BJ (cell line): Measurements from ENCODE around the gene AGO3. TPM values are rescaled to one million over a fixed set of nuclear protein-coding genes. Genes with fewer than 3 reads are reported as not detected.

ENCODE experiments used
- CTCF ChIA-PET: fragments of 350-600 bp; formaldehyde crosslinking; extraction: SDS; loops from one replicate; lab custom pipeline; 2021; ENCODE audit warnings: antibody characterized with exemption, inconsistent platforms; lab: Yijun Ruan, JAX
- POLR2A ChIA-PET: fragments of 300-600 bp; sonication (Branson Sonifier 250); formaldehyde crosslinking; extraction: SDS; loops from one replicate; lab custom pipeline; 2021; ENCODE audit warnings: antibody characterized with exemption; lab: Charles Lee
- DNase-seq: peaks from one replicate; pipeline ENCODE4 v3.0.0-alpha.2; 2011; ENCODE audit warnings: low read depth
- H3K27me3 ChIP-seq: 2 replicates; pipeline ENCODE4 v1.6.0; 2011; ENCODE audit warnings: low read length; ENCODE audit not compliant: control insufficient read depth, insufficient read depth
- H3K36me3 ChIP-seq: 2 replicates; pipeline ENCODE4 v1.5.1; 2011; ENCODE audit warnings: low read length; ENCODE audit not compliant: control insufficient read depth, insufficient read depth
- H3K4me3 ChIP-seq: 2 replicates; pipeline ENCODE4 v1.5.1; 2011; ENCODE audit warnings: low read depth, mild to moderate bottlenecking, control low read depth, low read length
- CTCF ChIP-seq: IDR thresholded peaks from 2 replicates; pipeline ENCODE4 v1.5.1; 2011; ENCODE audit warnings: low read depth, mild to moderate bottlenecking, control low read depth, inconsistent platforms, low read length, moderate library complexity; ENCODE audit not compliant: insufficient read depth
- polyA plus RNA-seq: library from polyadenylated mRNA; depleted of rRNA; stranded (reverse); fragments of >200 nt; gene quantifications from 2 replicates; pipeline ENCODE4 v1.2.3, GENCODE V29; 2011

AGO3 gene
- polyA plus RNA-seq, 1 experiment = 18.9 TPM

GRCh38 chr1:36096500-36097432, 165.9 kb downstream of the AGO3 start:
- peaks cover 27% of the 10 kb centered on the region for H3K36me3 ChIP-seq
- no peaks in the 10 kb centered on the region for H3K27me3 ChIP-seq
- ChIA-PET CTCF (interaction anchor here (0.6 to 17.9 kb wide), 11 partner anchors 16 to 188 kb away, joined by 3 to 382 read pairs (median 4); partner anchors contain the start of genes THRAP3 and TRAPPC3), POLR2A (interaction anchor here (0.5 kb wide), 1 partner anchor 313 kb away, joined by 3 read pairs; no protein-coding TSS in a partner anchor)
- H3K4me3 ChIP-seq = no peak overlapping the region
- no peak for DNase-seq
- TF ChIP-seq CTCF = peak; percentile 42

GRCh38 chr1:36097693-36098585, 167.0 kb downstream of the AGO3 start:
- POLR2A ChIA-PET = interaction anchor here (0.5 kb wide), 1 partner anchor 312 kb away, joined by 3 read pairs; no protein-coding TSS in a partner anchor
- CTCF ChIA-PET = interaction anchor here (0.6 to 17.9 kb wide), 8 partner anchors 15 to 126 kb away, joined by 3 to 382 read pairs (median 9); partner anchors contain the start of genes THRAP3 and TRAPPC3

GRCh38 chr1:36098650-36099365, 167.9 kb downstream of the AGO3 start:
- POLR2A ChIA-PET = no interaction called here
- no peaks in the 10 kb centered on the region for H3K27me3 ChIP-seq

More at GRCh38 chr1:36097693-36098585, 167.0 kb downstream of the AGO3 start:
- H3K36me3 ChIP-seq = peaks cover 17% of the 10 kb centered on the region
- H3K4me3 ChIP-seq = no peak overlapping the region
- TF ChIP-seq CTCF = no peak
- H3K27me3 ChIP-seq = no peaks in the 10 kb centered on the region
- no peak for DNase-seq

More at GRCh38 chr1:36098650-36099365, 167.9 kb downstream of the AGO3 start:
- no peak for DNase-seq
- peaks cover 10% of the 10 kb centered on the region for H3K36me3 ChIP-seq
- H3K4me3 ChIP-seq = no peak overlapping the region
- CTCF ChIA-PET = interaction anchor here (0.6 to 17.9 kb wide), 6 partner anchors 19 to 125 kb away, joined by 3 to 382 read pairs (median 19); partner anchors contain the start of genes THRAP3 and TRAPPC3
- no peak for TF ChIP-seq CTCF
